NCI-H226 (cell line): Measurements from ENCODE around the gene KIF3A.

Experiments
- DNase-seq: peaks from one replicate; pipeline ENCODE4 v3.0.0-alpha.2; 2015

The KIF3A gene

DNA sequence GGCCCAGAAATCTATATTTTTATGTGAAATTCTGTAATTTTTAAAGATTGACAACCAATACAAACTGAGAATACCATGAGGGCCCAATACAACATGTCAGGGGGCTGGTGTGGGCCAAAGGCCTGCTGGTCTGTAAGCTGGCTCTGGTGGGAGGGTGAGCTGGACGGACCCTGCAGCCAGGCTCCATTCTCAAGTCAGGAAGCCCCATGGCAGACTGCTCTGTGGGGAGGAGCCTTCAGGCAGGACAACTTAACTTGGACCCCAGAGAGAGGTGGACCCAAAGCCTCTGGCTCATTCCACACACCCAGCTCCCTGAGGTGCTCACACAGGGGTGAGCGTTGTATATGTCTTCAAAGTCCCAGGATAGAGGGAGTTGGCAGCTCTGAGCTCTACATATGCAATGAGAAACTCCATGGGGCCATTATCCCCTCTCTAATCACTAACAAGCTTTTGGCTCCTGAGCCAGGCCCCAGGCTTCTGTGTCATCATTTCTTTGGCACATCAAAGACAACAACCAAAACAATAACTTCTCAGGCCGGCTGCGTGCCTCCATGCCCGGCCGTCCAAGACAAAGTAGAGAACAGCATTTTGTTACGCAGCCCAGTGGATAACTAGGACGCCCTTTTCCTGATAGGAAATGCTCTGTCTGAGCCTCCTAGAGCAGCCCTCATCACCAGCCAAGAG is 33.3 kb upstream of the KIF3A start:
- no peak for DNase-seq

- no peak for DNase-seq
Measured at GRCh38 chr5:132768485-132768868, 31.1 kb upstream of the KIF3A start.

DNA sequence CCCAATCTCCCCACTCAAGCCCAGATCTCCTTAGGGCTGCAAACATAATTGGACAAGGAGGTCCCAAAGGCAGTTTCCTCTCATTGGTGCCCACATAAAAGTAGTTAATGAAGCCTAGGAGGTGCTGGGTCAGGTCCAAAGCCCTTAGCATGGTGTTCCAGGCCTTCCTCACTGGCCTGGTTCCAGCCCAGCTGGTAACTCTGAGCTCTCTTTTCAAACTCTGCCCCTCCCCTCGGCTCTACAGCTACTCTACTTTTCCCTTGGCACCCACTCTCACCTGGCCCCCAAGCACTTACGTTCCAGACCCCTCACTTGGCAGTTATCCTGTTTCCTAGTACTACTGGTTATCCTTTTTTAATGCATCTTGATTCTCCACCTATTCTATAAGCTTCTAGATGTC is 29.8 kb upstream of the KIF3A start:
- no peak for DNase-seq

GRCh38 chr5:132766806-132767055 is 29.4 kb upstream of the KIF3A start:
- DNase-seq = no peak

GRCh38 chr5:132766020-132766805 is 28.9 kb upstream of the KIF3A start:
- no peak for DNase-seq

DNA sequence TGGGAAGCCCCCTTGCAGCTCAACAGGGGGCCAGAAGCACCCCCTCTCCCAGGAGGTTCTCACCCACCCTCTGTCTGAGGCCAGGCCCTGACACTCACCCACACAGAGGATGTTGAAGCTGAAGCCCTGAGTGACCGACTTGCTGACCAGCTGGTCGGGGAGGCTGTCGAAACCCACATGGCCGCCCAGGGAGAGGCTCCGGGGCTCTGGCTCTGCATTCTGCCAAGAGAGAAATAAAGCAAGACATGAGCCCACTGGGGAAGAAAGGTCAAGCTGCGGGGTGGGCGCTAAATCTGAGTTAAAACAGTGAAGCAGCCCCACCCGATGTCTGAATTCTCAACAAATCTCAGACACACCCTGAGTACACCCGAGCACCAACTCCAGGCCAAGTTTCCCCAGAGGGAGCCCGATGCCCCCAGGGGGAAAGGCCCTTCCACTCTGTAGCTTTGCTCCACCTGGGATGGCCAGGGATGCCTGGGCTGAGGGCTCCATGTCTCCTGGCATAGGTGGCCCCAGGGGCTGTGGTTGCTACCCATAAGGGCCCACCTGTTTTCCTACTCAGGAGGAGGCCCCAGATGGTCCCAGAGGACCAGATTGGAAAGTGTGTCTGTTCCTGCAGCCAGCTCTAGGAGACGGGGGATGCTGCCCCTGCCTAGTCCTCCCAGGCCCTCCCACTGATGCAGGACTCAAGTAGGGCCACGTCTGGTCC is 28.1 kb upstream of the KIF3A start:
- no peak for DNase-seq

- DNase-seq = no peak
Measured at GRCh38 chr5:132764671-132765238, 27.4 kb upstream of the KIF3A start.

GRCh38 chr5:132764051-132764450 is 26.7 kb upstream of the KIF3A start:
- DNase-seq = no peak

- DNase-seq = no peak
Measured at GRCh38 chr5:132763181-132764036, 26.1 kb upstream of the KIF3A start.

DNA sequence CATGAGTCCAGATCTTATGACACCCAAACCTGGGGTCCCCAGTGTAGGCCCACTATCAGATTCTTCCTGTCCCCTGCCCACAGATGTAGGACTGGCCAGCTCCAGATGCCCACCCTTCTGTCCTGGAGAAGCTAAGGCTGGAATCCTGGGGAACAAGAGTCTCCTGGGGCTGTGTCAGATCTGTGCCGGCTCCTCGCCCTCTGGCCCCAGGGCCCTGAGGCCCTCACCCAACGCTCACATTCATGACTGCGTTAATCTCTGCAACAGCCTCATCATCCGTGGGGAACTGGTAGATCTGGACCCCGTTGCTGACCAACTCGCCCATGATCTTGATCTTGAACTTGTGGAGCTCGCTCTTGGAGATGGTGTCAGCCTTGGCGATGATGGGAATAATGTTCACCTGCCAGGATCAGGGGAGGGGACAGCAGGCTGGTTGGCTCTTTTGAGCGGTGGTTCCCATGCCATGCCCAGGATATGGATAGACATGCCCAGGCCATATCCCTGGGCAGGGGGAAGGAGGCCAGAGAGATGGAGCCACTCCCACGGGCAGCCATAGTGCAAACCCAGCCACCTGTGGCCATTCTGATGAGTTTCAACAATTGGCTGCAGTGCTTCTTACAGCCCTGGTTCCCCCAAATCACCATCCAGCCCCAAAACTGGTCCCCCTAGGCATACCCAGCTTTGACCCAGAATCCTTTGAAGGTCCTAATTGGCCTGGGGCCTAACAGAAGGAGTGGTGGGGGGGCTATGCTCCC is 25.1 kb upstream of the KIF3A start:
- no peak for DNase-seq

DNA sequence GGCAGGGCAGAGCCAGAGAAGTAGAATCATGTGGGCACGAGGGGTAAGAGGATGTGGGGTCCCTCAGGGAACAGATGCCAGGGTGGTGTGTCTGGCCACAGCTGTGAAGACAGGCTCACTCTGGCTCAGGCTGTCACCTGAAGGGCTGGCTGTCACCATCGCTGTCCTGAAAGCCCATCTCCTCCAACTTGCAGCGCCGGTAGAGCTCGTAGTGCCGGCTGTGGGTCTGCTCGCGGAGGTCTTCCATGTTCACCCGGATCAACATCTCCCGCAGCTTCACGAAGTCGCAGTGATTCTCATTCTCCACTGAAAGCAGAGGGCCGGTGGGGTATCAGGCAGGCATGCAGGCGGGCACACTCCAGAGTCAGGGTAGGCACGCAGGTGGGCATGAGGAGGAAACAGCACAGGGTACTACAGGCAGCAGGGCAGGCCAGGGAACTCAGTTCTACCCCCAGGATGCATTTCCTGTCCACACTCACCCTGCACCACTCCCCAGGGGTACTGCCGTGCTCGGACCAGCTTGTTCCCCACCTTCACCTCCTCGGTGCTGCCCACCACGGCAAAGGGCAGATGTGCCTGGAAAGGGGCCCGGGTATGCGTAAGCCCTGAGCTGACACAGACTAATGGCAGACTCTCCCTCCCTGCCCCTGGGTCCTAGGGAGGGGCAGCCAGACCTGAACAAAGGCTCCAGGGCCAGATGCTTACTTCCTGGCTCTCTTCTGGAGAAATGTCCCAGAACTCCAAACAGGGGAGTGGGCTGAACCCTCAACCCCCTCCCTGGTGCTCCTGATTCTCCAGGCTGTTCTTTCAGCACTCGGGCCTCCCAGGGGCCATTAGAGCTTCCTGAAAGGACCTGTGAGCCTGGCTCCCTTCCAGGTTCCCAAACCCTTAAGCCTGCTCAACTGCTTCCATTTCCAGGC is 24.2 kb upstream of the KIF3A start:
- DNase-seq = no peak

- no peak for DNase-seq
Measured at GRCh38 chr5:132760601-132761317, 23.4 kb upstream of the KIF3A start.

DNA sequence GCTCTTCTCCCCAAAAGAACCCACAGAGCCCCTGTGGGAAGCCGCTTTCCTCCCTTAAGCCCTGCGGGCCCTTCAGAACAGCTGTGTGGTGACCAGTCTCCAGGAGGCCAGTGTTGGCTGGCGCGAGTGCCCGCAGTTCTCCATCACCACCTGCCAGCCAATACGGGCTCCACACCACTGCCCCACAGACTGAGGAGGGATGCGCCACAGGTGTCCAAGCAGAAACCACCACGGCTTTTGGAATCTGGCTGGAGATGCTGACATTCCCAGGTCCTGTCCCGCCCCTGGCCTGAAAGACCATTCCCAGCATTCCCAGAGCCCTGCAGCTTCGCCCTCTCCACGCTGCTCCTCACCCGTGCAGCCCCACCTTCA is 22.7 kb upstream of the KIF3A start:
- no peak for DNase-seq

DNA sequence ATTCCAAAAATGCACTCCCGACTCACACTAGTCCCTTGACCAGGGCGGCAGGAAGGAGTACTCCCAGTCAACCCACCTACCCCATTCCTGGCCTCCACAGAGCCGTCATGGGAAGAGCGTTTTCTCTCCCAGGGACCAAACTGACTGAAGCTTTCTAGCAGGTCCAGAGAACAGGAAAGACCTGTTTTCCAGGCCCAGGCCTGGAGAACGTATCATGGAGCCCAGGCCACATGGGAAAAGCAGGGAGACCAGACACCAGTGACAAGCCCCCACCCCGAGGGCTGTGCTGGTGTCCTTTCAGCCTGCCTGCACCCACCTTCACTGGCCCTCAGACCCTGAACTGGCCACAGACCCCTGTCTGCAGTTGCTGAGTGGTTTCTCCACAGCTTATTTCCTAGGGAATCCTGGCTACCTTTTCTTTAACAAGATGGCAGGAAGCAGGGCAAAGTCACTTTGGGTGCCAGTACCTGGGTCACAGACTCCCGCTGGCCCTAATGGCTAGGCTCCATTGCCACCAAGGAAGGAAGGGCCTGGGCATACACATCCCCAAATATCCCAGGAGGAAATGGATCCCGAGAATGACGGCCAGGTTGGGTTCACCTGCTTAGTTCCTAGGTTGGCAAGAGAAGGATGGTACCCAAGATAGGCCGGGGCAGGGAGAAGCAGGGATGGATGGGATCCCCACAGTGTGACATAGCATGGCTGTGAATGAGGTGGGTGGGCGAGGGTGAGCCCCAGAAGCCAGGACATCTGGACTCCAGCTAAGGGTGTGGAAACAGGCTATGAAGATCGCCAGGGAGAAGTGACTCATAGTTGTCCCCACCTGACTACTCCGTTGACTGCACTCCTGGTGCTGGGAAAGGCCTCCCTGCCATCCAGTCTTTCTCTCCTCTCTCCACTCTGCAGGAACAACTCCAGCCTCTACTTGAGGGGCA is 22.0 kb upstream of the KIF3A start:
- no peak for DNase-seq

GRCh38 chr5:132758451-132758850 is 21.1 kb upstream of the KIF3A start:
- no peak for DNase-seq

GRCh38 chr5:132756542-132756941 is 19.2 kb upstream of the KIF3A start:
- no peak for DNase-seq

DNA sequence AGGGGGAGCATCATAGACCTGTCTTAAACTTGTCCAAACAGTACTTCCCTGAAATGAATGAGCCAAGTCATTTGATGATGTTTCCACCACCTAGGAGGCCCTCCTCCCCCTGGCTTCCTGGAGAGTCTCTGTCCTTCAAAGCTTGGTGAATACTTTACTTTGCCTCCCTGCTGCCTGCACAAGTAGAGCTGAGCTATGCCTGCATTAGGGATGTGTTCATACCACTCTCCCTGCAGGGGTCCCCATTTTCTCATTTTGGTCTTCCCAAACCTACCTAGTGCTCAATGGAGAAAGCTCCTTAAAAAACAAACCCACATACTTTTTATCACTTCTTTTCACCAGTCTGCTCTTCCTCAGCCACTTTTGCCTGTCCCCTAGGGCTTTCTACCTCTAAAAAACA is 17.6 kb upstream of the KIF3A start:
- no peak for DNase-seq

- no peak for DNase-seq
Measured at GRCh38 chr5:132754111-132754510, 16.8 kb upstream of the KIF3A start.
